Gastrocnemius medialis (tissue), 4 donors: ENCODE results near the gene CENPP. TPM values are rescaled to one million over a fixed set of nuclear protein-coding genes. Genes with fewer than 3 reads are reported as not detected.

ENCODE experiments used
- ATAC-seq, 2 donors: fragments of 150-250 bp; one replicate each; pipeline ENCODE4 v1.9.1; 2016
- DNase-seq, 2 donors: peaks; one replicate each; pipeline ENCODE4 v3.0.0-alpha.2; 2019
- H3K27ac ChIP-seq, 4 donors: fragments of 200-600 bp; sonication (generic); 1 replicate in 1 of 4; 2 replicates in 3 of 4; pipeline ENCODE4 v1.5.1; 2016 to 2018; ENCODE audit warnings: mild to moderate bottlenecking in 2 of 4, moderate library complexity in 1 of 4
- H3K27me3 ChIP-seq, 3 donors: fragments of 200-600 bp; sonication (generic) in 2 of 3; 1 replicate in 1 of 3; 2 replicates in 2 of 3; pipeline versions ENCODE4 v1.5.1 to v1.6.0; 2016 to 2019; ENCODE audit warnings: mild to moderate bottlenecking in 1 of 3, moderate library complexity in 1 of 3
- H3K36me3 ChIP-seq, 2 donors: fragments of 200-600 bp; sonication (generic) in 1 of 2; one replicate each; pipeline ENCODE4 v1.5.1; 2017 to 2018
- H3K4me1 ChIP-seq, 2 donors: fragments of 200-600 bp; sonication (generic) in 1 of 2; one replicate each; pipeline ENCODE4 v1.5.1; 2016 to 2017; ENCODE audit warnings: mild to moderate bottlenecking in 2 of 2
- H3K4me3 ChIP-seq, 4 donors: fragments of 200-600 bp; sonication (generic) in 3 of 4; 1 replicate in 1 of 4; 2 replicates in 3 of 4; pipeline ENCODE4 v1.5.1; 2016 to 2019; ENCODE audit warnings: mild to moderate bottlenecking in 2 of 4
- H3K9me3 ChIP-seq, 3 donors: fragments of 200-600 bp; sonication (generic) in 2 of 3; 1 replicate in 1 of 3; 2 replicates in 2 of 3; pipeline ENCODE4 v1.5.1; 2016 to 2019
- CTCF ChIP-seq, 5 experiments: fragments of 450-650 bp in 3 of 5; fragments of 200-600 bp in 2 of 5; sonication (generic) in 2 of 5; IDR thresholded peaks in 4 of 5; conservative IDR thresholded peaks in 1 of 5; 1 replicate in 4 of 5; 2 replicates in 1 of 5; pipeline ENCODE4 v1.5.1; 2016 to 2019; ENCODE audit warnings: antibody characterized with exemption in 5 of 5, mild to moderate bottlenecking in 3 of 5, moderate library complexity in 3 of 5
- POLR2A ChIP-seq, 2 donors: fragments of 450-650 bp; IDR thresholded peaks; one replicate each; pipeline ENCODE4 v1.6.1; 2017; ENCODE audit warnings: antibody characterized with exemption in 2 of 2, mild to moderate bottlenecking in 2 of 2, moderate library complexity in 2 of 2
- in situ Hi-C, 4 donors: fragments of 200-750 bp; cut with MboI; loops; one replicate each; pipeline versions ENCODE4 v1.15.0 to v1.8.0; 2017; ENCODE audit warnings: low sequenced_read_pairs in 4 of 4
- intact Hi-C: fragments of 100-400 bp; cut with DNase I; formaldehyde crosslinking; loops from one replicate; pipeline ENCODE4 v1.15.1; 2023; ENCODE audit warnings: low total_unique reads
- total RNA-seq, 4 donors: library from RNA; depleted of rRNA; stranded (reverse); fragments of >200 nt; gene quantifications; one replicate each; pipeline versions ENCODE4 v1.1.0 to v1.2.3, GENCODE V29; 2016

CENPP gene
- total RNA-seq, 4 donors from 2014 or later: 1.8 to 11.5 (median 8.7) TPM

- TF ChIP-seq CTCF (IDR thresholded peaks at IDR 0.05 in 4 of 5, conservative IDR thresholded peaks at IDR 0.05 in 1 of 5) (no peak), POLR2A (IDR thresholded peaks at IDR 0.05) (no peak)
- intact Hi-C loops: no loop called here
- DNase-seq: no peak
- Histone ChIP-seq H3K27ac (no peak overlapping the region), H3K9me3 (no peaks in the 10 kb centered on the region), H3K4me3 (no peak overlapping the region), H3K36me3 (no peaks in the 10 kb centered on the region), H3K27me3 (no peaks in the 10 kb centered on the region), H3K4me1 (no peaks in the 10 kb centered on the region)
- in situ Hi-C loops: loop anchor here in 1 of 4 donors (25.0 kb wide), 1 partner anchor 89 kb away; no protein-coding TSS in a partner anchor
- ATAC-seq: no peak
Observed at GRCh38 chr9:92522983-92523970, 197.5 kb downstream of the CENPP start.

- intact Hi-C loops: no loop called here
Observed at GRCh38 chr9:92524881-92525280, 199.1 kb downstream of the CENPP start.

DNA sequence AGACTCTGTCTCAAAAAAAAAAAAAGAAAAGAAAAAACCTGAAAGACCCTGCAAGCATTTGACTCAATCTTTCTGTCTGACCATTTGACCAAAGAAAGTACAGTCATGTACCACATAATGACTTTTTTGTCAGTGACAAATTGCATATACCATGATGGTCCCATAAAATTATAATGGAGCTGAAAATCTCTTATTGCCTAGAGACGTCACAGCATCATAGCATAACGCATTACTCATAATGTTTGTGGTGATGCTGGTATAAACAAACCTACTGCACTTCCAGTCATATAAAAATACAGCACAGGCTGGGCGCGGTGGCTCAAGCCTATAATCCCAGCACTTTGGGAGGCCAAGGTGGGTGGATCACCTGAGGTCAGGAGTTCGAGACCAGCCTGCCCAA lies 199.6 kb downstream of the CENPP start:
- intact Hi-C loops (no loop called here), in situ Hi-C loops (no loop called here)
- Histone ChIP-seq H3K27ac (no peak overlapping the region), H3K4me1 (no peaks in the 10 kb centered on the region), H3K36me3 (no peaks in the 10 kb centered on the region), H3K9me3 (no peaks in the 10 kb centered on the region), H3K4me3 (no peak overlapping the region), H3K27me3 (no peaks in the 10 kb centered on the region)
- no peak for TF ChIP-seq POLR2A (IDR thresholded peaks at IDR 0.05)
- TF ChIP-seq CTCF (IDR thresholded peaks at IDR 0.05 in 4 of 5, conservative IDR thresholded peaks at IDR 0.05 in 1 of 5): no peak
- DNase-seq (no peak), ATAC-seq (no peak)

More at GRCh38 chr9:92524881-92525280, 199.1 kb downstream of the CENPP start:
- in situ Hi-C loops: loop anchor here in 1 of 4 donors (25.0 kb wide), 1 partner anchor 87 kb away; no protein-coding TSS in a partner anchor
- Histone ChIP-seq H3K27me3 (no peaks in the 10 kb centered on the region), H3K4me3 (no peak overlapping the region), H3K4me1 (no peaks in the 10 kb centered on the region), H3K36me3 (no peaks in the 10 kb centered on the region), H3K9me3 (no peaks in the 10 kb centered on the region), H3K27ac (no peak overlapping the region)
- DNase-seq (no peak), ATAC-seq (no peak)
- TF ChIP-seq CTCF (IDR thresholded peaks at IDR 0.05 in 4 of 5, conservative IDR thresholded peaks at IDR 0.05 in 1 of 5) (no peak), POLR2A (IDR thresholded peaks at IDR 0.05) (no peak)

GRCh38 chr9:92527291-92527828 lies 201.6 kb downstream of the CENPP start:
- Histone ChIP-seq H3K27ac (no peak overlapping the region), H3K9me3 (no peaks in the 10 kb centered on the region), H3K27me3 (no peaks in the 10 kb centered on the region), H3K36me3 (no peaks in the 10 kb centered on the region), H3K4me3 (no peak overlapping the region), H3K4me1 (no peaks in the 10 kb centered on the region)
- no peak for ATAC-seq
- TF ChIP-seq POLR2A (IDR thresholded peaks at IDR 0.05): no peak
- no peak for TF ChIP-seq CTCF (IDR thresholded peaks at IDR 0.05 in 4 of 5, conservative IDR thresholded peaks at IDR 0.05 in 1 of 5)
- in situ Hi-C loops: no loop called here
- no peak for DNase-seq
- intact Hi-C loops: no loop called here
